ENCODE measurements around the gene RTTN.

RTTN gene

DNA sequence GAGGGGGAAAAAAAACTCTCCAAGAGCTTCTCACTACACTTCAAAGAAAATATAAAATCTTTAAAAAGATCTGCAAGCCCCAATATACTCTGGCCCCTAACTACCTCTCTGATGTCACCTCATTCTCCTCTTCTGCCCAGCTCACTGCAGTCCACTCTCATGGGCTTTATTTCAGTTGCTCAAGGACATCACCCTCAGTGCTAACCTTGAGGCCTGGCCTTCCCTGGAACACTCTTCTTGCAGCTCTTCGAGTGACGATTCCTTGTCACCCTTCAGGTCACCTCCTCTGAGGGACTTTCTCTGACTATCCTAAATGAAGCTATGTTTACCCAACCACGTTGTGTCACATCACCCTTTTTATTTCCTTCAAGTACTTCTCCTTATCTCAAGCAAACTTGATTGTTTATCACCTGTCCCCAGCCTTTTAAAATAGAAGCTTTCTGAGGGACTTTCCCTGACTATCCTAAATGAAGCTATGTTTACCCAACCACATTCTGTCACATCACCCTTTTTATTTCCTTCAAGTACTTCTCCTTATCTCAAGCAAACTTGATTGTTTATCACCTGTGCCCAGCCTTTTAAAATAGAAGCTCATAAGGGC is 10.4 kb downstream of the RTTN start:
- in situ Hi-C loops (cut with HindIII; ENCODE audit: low sequenced_read_pairs): no loop called here
- H3K4me3 ChIP-seq (ENCODE audit: low read depth, low read length): no peak overlapping the region
- no peak for DNase-seq (ENCODE audit: low read depth, low spot score)
- TF ChIP-seq, protein P1, sequence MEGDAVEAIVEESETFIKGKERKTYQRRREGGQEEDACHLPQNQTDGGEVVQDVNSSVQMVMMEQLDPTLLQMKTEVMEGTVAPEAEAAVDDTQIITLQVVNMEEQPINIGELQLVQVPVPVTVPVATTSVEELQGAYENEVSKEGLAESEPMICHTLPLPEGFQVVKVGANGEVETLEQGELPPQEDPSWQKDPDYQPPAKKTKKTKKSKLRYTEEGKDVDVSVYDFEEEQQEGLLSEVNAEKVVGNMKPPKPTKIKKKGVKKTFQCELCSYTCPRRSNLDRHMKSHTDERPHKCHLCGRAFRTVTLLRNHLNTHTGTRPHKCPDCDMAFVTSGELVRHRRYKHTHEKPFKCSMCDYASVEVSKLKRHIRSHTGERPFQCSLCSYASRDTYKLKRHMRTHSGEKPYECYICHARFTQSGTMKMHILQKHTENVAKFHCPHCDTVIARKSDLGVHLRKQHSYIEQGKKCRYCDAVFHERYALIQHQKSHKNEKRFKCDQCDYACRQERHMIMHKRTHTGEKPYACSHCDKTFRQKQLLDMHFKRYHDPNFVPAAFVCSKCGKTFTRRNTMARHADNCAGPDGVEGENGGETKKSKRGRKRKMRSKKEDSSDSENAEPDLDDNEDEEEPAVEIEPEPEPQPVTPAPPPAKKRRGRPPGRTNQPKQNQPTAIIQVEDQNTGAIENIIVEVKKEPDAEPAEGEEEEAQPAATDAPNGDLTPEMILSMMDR (IDR thresholded peaks at IDR 0.05; ENCODE audit: low read depth, low read length): no peak

- in situ Hi-C loops (cut with HindIII; ENCODE audit: low sequenced_read_pairs): no loop called here
- TF ChIP-seq, protein P1 (IDR thresholded peaks at IDR 0.05; ENCODE audit: low read depth, low read length): no peak
- no peak overlapping the region for H3K4me3 ChIP-seq (ENCODE audit: low read depth, low read length)
- no peak for DNase-seq (ENCODE audit: low read depth, low spot score)
Observed at GRCh38 chr18:70194227-70194890, 11.1 kb downstream of the RTTN start.

- DNase-seq (ENCODE audit: low read depth, low spot score): no peak
- TF ChIP-seq, protein P1 (IDR thresholded peaks at IDR 0.05; ENCODE audit: low read depth, low read length): no peak
- in situ Hi-C loops (cut with HindIII; ENCODE audit: low sequenced_read_pairs): no loop called here
- H3K4me3 ChIP-seq (ENCODE audit: low read depth, low read length): no peak overlapping the region
Observed at GRCh38 chr18:70190529-70190928, 15.0 kb downstream of the RTTN start.

DNA sequence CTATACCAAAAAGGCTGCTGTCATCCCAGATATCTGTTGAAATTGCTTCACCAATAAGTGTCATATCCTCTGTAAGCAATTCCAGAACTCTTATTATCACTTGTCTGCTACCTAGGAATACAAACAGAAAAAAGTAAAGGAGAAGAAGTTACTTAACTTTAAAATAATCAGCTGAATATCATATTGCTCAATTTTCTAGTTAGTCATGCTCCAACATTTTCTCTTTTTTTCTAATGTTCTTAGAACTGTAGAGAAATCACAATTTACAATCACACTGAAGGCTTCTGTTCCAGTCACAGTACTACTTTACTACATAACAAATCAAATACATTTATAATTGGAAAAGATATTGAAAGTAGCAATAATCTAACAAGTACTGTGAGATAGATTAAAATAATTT is 17.4 kb downstream of the RTTN start:
- no peak overlapping the region for H3K4me3 ChIP-seq (ENCODE audit: low read depth, low read length)
- TF ChIP-seq, protein P1 (IDR thresholded peaks at IDR 0.05; ENCODE audit: low read depth, low read length): no peak
- DNase-seq (ENCODE audit: low read depth, low spot score): no peak
- in situ Hi-C loops (cut with HindIII; ENCODE audit: low sequenced_read_pairs): no loop called here

DNA sequence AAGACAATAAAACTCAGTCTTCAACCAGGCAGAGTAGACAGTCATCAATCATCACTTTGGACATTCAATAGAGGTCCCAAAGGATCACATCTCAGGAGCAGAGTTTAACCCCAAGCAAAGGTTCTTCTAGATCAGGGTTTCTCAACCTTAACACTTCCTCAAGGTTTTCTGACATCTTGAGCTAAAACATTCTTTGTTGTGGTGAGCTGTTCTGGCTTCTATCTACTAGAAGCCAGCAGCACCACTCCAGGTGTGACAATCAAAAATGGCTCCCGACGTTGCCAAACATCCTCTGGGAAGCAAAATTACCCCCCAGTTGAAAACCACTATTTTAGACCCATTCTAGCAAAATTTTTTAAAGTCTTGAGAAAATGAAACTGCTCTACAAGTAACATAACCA is 22.0 kb downstream of the RTTN start:
- DNase-seq (ENCODE audit: low read depth, low spot score): no peak
- no peak overlapping the region for H3K4me3 ChIP-seq (ENCODE audit: low read depth, low read length)
- in situ Hi-C loops (cut with HindIII; ENCODE audit: low sequenced_read_pairs): no loop called here
- TF ChIP-seq, protein P1 (IDR thresholded peaks at IDR 0.05; ENCODE audit: low read depth, low read length): no peak

GRCh38 chr18:70182548-70182947 is 22.9 kb downstream of the RTTN start:
- TF ChIP-seq, protein P1 (IDR thresholded peaks at IDR 0.05; ENCODE audit: low read depth, low read length): no peak
- no peak overlapping the region for H3K4me3 ChIP-seq (ENCODE audit: low read depth, low read length)
- in situ Hi-C loops (cut with HindIII; ENCODE audit: low sequenced_read_pairs): no loop called here
- DNase-seq (ENCODE audit: low read depth, low spot score): no peak

Measured in astrocyte of the spinal cord (primary cell).